HG03565 (cell line): ENCODE data around the gene C16orf82.

Experiments
- ATAC-seq: cut with Tn5 transposase; IDR thresholded peaks from one replicate; pipeline ENCODE4 v1.9.1; 2021; ENCODE audit warnings: mild to moderate bottlenecking, moderate library complexity; ENCODE audit not compliant: unreplicated experiment

The C16orf82 gene

DNA sequence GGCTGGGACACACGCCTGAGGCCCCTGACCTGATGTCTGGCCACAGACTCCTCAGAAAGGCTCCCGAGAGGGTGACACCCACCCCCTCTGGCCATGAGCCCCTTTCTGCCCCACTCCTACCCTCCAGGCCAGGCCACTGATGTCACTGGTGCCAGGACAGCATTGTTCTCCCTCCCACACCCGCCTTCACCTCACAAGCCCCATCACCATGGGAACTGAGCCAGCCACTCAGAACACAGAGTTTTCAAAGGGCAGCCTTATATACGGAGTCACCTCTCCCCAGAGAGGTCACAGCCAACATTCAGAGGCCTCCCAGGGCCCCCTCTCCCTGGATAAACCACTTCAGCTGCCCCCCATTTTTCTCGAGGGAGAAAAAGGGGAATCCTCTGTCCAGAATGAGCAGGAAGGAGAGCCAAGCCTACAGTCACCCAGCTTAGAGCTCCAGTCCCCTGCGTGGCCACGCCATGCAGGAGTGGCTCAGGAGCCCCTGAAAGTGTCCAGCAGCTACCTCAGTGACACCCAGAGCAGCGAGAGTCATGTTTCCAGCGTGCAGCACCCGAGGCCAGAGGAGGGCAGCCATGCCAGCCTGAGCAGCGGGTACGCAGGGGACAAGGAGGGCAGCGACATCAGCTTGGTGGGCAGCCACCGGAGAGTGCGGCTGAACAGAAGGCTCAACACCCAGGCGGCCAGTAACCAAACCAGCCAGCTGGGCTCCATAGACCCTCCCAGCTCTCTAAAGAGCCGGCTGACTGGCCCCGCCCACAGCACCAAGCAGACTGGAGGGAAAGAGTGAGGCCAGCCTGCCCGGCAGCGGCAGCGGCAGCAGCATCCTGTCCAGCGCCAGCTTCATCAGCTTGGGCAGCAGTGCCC is at the start of gene C16orf82:
C16orf82 (plus strand) TSS at position 260 of the 870 bp plus-strand sequence.
- ATAC-seq = no peak

DNA sequence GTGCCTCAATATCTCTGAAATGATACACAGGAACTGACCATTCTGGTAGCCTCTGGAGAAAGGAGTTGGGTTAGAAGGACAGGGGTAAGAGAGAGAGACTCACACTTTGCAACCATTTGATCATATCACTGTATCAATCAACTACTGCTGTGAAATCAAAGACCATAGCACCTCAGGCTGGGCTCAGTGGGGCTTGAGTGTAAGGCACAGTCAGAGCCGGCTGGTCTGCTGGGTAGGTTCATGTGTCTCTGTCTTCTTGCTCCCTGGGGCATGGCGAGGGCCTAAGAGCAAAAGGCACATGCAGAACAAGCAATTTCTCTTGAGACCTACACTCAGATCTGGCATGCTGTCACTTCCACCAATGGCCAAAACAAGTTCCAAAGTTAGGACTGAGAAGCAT is 46.7 kb upstream of the C16orf82 start:
- no peak for ATAC-seq

DNA sequence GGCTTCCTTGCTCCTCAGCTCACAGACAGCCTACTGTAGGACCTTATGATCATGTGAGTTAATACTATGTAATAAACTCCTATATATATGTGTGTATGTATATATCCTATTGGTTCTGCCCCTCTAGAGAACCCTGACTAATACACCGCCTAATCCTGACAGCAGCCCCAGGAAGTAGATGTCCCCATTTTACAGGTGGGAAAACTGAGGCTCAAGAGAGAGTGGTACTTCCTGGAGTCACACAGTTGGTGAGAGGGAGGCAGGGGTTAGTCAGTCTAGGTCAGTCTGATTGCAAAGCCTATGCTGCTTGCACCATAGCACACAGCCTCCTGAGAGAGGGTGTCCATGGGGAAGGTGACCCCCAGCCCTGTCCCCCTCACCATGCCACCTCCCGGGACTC is 42.7 kb upstream of the C16orf82 start:
- no peak for ATAC-seq

DNA sequence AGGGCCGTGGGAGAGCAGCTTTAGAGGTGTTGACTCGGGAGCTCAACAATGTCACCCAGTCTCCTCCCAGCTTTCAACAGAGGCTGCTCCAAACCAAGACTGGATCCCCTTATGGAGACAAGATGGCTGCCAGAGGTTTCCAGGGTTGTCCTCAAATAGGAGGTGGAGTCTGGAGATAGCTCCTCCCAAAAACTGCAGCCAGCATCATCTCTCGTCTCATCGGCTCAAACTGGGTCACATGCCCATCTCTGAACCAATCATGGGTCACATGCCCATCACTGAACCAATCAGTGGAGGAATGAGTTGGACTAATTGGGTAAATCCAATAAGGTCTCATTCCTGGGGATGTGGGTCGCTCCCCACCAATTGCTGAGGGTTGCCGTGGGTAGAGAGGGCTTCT is 41.1 kb upstream of the C16orf82 start:
- ATAC-seq = no peak

- no peak for ATAC-seq
Observed at GRCh38 chr16:27027971-27028370, 38.8 kb upstream of the C16orf82 start.

- ATAC-seq = no peak
Observed at GRCh38 chr16:27028591-27029110, 38.1 kb upstream of the C16orf82 start.

DNA sequence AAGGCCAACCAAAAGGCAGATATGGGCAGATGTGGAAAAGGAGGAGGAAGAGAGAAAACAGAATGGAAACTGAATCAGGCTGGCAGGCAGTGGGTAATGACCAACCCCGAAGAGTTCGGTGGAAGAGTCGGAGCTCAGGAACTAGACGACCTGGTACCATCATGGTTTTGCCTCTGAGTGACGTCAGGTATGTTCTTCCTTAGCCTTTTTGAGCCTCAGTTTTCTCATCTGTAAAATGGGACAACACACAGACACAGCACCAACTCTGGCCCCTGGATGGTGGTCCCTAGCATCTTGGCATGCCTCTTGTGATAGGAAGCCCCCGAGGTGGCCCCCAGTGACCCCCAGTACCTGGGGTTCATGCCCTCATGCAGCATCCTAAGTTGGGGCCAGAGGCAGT is 37.2 kb upstream of the C16orf82 start:
- no peak for ATAC-seq

DNA sequence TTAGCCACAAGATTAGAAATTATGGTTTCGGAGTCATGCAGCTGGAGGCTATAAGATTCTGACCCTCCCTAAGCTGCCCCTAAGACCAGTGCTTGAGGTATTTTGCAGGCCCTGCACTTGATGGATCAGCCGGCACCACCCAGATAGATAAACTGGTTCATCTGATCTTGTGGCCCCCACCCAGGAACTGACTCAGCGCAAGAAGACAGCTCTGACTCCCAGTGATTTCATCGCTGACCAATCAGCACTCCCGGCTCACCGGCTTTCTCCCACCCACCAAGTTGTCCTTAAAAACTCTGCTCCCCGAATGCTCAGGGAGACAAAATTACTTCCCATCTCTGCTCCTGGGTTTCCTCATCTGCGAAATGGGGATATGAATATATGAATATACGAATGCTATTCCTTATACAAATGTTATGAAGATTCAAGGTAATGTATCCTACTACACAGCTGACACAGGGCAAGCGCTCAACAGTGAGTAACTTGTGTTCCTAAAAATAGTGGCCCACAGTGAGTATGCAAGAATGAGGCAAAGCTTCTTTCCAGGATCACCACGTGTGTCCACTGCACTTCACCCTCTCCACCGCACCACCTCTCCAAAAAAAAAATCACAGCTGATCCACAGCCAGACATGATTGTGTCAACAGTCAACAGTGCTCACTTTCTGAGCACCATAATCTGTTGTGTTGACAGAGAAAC is 33.3 kb upstream of the C16orf82 start:
- no peak for ATAC-seq

- no peak for ATAC-seq
Observed at GRCh38 chr16:27040732-27041131, 26.0 kb upstream of the C16orf82 start.

GRCh38 chr16:27046958-27047518 is 19.7 kb upstream of the C16orf82 start:
- ATAC-seq = no peak

DNA sequence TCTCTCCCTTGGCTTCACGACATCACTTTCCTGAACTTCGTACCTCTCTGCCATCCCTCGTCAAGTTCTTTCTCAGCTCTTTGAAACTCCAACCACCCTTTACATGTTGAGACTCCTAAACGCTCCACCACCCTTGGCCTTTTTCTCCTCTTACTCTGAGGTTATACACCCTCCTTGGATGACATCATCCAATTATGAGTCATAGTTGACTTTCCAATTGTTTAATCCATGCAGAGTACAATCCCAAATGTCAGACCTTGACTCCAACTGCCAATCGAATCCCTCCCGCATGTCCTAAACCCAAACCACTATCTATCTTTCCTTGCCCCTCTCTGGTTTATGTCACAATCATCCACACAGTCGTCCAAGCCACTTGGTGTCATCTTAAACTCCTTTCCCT is 18.4 kb upstream of the C16orf82 start:
- no peak for ATAC-seq

- ATAC-seq = no peak
Observed at GRCh38 chr16:27049117-27049516, 17.6 kb upstream of the C16orf82 start.

DNA sequence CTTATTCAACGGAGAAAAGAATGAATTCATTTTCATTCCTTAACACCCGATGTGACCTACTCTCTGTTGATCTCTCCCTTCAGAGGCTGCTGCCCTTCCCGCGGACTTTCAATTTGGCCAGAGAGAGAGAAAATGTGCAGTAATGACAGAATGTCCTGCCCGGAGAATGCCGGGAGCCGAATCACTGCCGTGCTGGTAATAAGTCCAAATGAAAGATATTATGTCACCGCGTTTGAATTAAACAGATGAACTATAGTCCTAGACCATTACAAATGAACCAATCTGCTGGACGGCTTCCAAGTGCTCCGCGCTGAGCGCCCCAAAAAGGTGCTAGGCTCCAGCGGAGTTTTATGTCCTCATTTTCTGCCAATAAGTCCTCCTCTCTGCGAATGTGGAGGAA is 14.7 kb upstream of the C16orf82 start:
- ATAC-seq = no peak

- ATAC-seq = no peak
Observed at GRCh38 chr16:27053996-27054395, 12.7 kb upstream of the C16orf82 start.

DNA sequence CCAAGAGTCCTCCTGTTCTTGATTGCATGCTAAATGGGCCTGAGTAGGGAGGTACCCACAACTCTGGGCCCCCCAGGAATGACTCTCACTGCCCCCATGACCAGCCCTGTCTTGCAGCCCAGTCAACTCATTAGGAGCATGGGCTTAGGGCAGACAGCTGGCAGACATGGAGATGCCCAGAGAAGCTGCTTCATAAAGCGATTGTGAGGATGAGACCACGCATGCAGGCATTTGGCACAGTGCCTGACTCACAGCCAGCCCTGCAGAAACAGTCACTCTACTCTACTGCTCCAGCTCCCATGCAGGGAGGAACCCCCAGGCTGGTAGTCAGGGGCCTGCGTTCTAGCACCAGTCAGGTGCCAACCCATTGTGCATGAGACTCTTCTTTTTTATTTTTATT is 8.4 kb upstream of the C16orf82 start:
- ATAC-seq = no peak

DNA sequence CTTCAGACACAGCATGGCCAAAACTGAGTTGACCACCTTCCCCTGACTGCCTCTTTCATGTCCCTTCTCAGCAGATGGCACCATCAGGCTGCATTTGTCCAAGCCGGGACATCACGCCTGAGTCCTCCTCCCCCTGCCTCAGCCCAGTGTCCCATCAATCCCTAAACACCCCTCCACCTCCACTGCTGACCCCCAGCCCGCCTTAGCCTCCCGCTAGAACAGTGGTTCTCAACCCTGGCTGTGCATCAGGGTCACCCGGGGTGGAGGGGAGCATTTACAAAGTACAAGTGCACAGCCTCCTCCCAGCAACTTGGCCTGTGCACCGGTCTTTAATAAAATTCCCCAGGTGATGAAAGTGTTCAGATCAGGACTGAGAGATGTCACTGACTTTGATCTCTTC is 4.0 kb downstream of the C16orf82 start:
- ATAC-seq = no peak

DNA sequence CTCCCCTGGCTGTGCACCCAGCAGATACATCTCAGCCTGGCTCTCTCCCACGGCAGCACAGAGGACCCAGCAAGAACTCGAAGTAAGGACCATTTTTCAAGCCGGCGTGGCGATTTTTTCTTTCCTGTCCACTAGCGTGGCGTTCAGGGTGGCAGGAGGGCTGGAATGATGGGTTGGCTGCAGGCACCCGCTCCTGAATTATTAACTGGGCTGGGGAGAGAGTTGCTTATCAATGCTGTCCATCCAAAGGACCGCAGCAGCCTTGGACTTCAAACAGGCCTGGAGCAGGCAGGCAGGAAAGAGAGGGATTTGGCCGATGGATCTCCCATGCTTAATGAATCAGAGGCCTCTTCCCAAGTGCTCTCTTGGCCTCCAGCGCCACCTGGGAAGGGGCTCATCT is 7.0 kb downstream of the C16orf82 start:
- ATAC-seq = no peak

DNA sequence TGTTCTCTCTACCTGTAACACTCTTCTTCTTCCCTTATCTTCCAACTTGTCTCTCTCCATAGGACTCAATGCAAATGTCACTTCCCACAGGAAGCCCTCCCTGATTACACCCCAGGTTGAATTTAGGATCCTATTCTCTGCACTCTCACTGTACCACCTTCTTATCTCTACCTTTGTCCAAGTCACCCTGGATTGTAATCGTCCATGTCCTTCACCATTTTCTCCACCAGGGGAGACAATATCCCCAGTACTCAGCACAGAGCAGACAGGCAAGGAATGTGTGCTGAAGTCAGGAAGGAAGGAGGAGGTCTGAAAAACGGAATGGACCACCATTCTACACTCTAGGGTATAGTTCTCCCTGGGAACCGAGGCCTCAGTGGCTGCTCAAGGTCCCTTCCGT is 14.2 kb downstream of the C16orf82 start:
- no peak for ATAC-seq

DNA sequence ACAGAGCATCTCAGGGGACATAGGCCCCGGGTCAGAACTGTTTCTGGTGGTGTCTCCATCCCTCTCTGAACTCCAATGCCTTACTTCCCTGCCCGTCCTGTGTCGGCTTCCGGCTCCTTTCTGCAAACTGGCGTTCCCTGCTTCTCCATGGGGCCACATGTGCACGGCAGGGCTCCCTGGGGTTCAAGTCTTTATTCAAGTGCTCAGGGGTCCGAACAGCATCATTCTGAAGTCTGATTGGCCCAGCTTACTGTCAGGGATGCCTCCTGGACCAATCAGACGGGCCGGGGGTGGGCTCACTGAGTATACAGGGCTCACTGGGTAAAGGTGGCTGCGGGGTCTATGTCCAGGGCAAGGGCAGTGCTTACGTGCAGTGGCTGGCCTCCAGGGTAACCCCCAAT is 17.1 kb downstream of the C16orf82 start:
- no peak for ATAC-seq

DNA sequence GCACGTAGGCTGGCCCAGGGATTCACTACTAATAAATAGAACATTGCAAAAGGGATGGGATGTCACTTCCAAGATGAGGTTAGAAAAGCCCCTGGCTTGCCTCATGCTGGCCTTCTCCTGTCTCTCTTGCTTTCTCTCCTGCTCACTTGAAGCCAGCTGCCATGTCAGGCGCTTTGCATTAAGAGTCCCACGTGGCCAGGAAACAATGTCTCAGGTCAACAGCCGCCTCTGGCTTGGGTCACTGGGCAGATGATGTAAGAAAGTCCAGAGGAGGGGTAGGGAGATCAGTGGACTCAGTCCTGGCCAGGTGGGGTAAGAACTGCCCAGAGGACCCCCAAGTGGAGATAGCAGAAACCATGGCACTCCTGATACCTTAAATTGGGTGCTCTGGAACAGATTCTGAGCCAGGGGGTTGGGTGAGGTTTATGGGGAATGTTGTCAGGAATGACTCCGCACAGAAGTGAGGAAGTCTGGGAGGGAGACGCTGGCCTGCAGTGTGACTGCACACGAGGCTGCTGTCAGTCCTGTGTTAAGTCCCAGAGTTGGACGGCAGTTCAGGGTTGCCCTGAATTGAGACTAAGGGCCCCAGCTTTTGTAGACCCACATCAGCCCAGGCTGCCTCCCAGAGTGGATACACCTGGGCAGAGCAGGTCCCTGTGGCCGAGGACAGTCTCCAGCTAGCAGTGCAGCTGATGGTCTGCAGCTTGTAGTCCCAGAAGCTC is 17.7 kb downstream of the C16orf82 start:
- no peak for ATAC-seq

DNA sequence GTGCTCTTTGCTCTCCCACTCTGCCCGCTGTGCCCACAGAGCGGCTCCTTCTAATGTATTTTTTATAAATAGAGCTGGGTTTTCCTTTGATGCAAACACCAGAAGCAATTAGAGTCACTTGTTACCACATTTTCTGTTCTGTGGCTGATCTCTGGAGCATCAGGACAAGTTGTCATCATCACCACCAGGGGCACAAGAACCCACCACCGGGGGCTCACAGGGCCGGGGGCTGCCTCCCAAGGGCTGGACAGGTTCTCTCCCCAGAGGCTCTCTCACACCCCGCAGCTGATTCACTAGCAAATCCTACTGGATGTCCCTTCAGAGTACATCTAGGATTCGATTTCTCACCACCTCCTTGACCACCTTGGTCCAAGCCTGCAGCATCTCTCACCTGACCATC is 18.5 kb downstream of the C16orf82 start:
- no peak for ATAC-seq
